Stimulated activated naive B cell treated with anti-CD40 and anti-IgM and Interleukin-4, amounts not matched to agents 10 μg/mL and 1 μg/mL and 100 μg/mL, for 72 hours (primary cell): ENCODE results near the gene AGBL1.

Experiments
- ATAC-seq, 2 donors: fragments of 150-1000 bp; cut with Tn5 transposase; replicated peaks; 2 replicates each; pipeline ENCODE4 v1.10.0; 2021; ENCODE audit warnings: moderate library complexity in 1 of 2
- DNase-seq: peaks from one replicate; pipeline ENCODE4 v3.0.0; 2021
- H3K27ac Mint-ChIP-seq: one replicate; pipeline ENCODE4 v1.8.0; 2022; ENCODE audit warnings: mild to moderate bottlenecking, mixed read lengths
- H3K27me3 Mint-ChIP-seq, 2 donors: one replicate each; pipeline ENCODE4 v1.8.0; 2022; ENCODE audit warnings: mixed read lengths in 2 of 2
- H3K36me3 Mint-ChIP-seq, 2 donors: one replicate each; pipeline ENCODE4 v1.8.0; 2022; ENCODE audit warnings: mixed read lengths in 2 of 2, mild to moderate bottlenecking in 1 of 2
- H3K4me1 Mint-ChIP-seq, 2 donors: one replicate each; pipeline ENCODE4 v1.8.0; 2022; ENCODE audit warnings: mixed read lengths in 2 of 2, mild to moderate bottlenecking in 1 of 2
- H3K4me3 Mint-ChIP-seq, 2 donors: one replicate each; pipeline ENCODE4 v1.8.0; 2022; ENCODE audit warnings: mild to moderate bottlenecking in 2 of 2, mixed read lengths in 2 of 2, moderate library complexity in 1 of 2
- H3K9me3 Mint-ChIP-seq, 2 donors: one replicate each; pipeline ENCODE4 v1.8.0; 2022; ENCODE audit warnings: mixed read lengths in 2 of 2, mild to moderate bottlenecking in 1 of 2

AGBL1 gene

DNA sequence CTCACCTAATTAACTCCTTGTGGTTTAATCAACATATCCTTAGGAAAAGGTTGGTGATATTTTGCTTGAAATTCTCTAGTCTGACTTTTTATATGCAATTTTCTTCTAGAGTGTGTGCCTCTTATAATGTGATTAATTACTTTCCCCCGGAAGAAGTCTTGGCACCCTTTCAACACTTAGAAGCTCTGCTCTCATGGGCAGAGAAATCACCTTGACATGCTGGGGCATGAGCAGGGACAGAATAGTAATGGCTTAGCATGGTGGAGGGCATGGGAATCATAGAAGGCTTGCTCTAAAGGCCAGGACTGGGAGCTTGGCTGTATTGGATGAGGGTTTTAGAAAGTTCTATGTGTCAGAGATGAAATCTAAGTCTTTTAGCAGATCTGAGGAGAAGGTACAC lies 293.5 kb downstream of the AGBL1 start:
- H3K27me3 Mint-ChIP-seq, result no peaks in the 10 kb centered on the region
- H3K9me3 Mint-ChIP-seq, result peaks cover 6 to 12% of the 10 kb centered on the region in 2 donors
- no peak for DNase-seq
- no peaks in the 10 kb centered on the region for H3K4me1 Mint-ChIP-seq
- no peak overlapping the region for H3K27ac Mint-ChIP-seq
- H3K36me3 Mint-ChIP-seq, result no peaks in the 10 kb centered on the region
- ATAC-seq, result no peak
- H3K4me3 Mint-ChIP-seq, result no peak overlapping the region

DNA sequence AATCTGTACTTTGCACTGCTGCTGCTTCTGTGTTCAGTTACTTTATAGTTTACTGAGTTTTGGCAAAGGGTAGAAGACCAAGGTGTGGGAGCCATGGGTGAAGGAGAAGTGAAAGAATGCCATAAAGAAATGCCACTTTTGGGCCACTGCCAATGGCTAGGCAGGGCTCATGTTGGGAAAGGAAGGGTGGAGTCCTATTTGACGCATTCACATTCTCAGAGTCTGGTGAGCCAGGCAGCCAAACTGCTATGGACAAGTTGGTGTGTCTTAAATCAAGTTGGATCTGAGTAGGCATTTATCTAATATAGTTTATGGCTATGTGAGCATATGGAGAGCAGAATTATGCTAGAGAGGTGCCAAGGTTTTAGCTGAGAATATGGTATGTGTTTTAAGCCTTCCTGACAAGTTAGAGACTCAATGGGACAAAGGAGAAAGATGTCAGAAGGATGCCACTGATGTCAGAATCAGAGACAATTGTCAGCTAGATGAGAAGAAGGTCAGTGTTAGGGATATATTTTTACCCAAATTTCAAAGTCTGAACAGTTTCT lies 296.1 kb downstream of the AGBL1 start:
- Mint-ChIP-seq H3K4me1 (no peaks in the 10 kb centered on the region), H3K36me3 (no peaks in the 10 kb centered on the region), H3K9me3 (peaks cover 0 to 11% of the 10 kb centered on the region in 2 donors), H3K4me3 (no peak overlapping the region), H3K27me3 (peaks cover 0 to 6% of the 10 kb centered on the region in 2 donors), H3K27ac (no peak overlapping the region)
- DNase-seq (no peak), ATAC-seq (no peak)

GRCh38 chr15:86377914-86378313 lies 298.2 kb downstream of the AGBL1 start:
- no peak overlapping the region for H3K27ac Mint-ChIP-seq
- no peak overlapping the region for H3K4me3 Mint-ChIP-seq
- peaks cover 0 to 11% of the 10 kb centered on the region in 2 donors for H3K9me3 Mint-ChIP-seq
- no peak for ATAC-seq
- no peaks in the 10 kb centered on the region for H3K36me3 Mint-ChIP-seq
- peaks cover 0 to 6% of the 10 kb centered on the region in 2 donors for H3K27me3 Mint-ChIP-seq
- no peaks in the 10 kb centered on the region for H3K4me1 Mint-ChIP-seq
- no peak for DNase-seq

GRCh38 chr15:86382341-86382740 lies 302.7 kb downstream of the AGBL1 start:
- H3K4me1 Mint-ChIP-seq, result no peaks in the 10 kb centered on the region
- peaks cover 5 to 6% of the 10 kb centered on the region in 2 donors for H3K27me3 Mint-ChIP-seq
- H3K36me3 Mint-ChIP-seq, result no peaks in the 10 kb centered on the region
- no peak overlapping the region for H3K27ac Mint-ChIP-seq
- DNase-seq (no peak), ATAC-seq (no peak)
- no peak overlapping the region for H3K4me3 Mint-ChIP-seq
- peaks cover 0 to 4% of the 10 kb centered on the region in 2 donors for H3K9me3 Mint-ChIP-seq

- H3K4me3 Mint-ChIP-seq, result no peak overlapping the region
- ATAC-seq (no peak), DNase-seq (no peak)
- peaks cover 0 to 4% of the 10 kb centered on the region in 2 donors for H3K9me3 Mint-ChIP-seq
- no peaks in the 10 kb centered on the region for H3K4me1 Mint-ChIP-seq
- no peak overlapping the region for H3K27ac Mint-ChIP-seq
- peaks cover 5 to 6% of the 10 kb centered on the region in 2 donors for H3K27me3 Mint-ChIP-seq
- H3K36me3 Mint-ChIP-seq, result no peaks in the 10 kb centered on the region
These were observed 303.9 kb downstream of the AGBL1 start for GRCh38 chr15:86383611-86384010.

DNA sequence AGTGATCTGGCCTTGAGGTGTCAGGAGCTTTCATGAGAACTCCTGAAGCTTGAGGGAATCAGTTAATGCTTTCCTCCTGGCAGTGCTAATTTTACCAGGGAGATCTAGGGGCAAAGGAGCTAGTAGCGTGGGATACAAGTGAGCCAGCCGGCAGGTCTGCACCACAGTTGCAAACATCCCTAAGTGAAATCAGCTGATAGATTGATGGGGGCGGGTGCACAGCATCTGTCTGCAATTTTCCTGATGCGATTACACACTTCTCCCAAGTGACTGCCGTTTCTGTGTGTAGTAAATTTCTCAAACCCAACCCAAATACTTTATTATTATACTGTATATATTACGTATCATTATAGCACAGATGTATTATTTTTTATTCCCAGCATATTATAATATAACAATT lies 304.5 kb downstream of the AGBL1 start:
- Mint-ChIP-seq H3K4me3 (no peak overlapping the region), H3K27me3 (peaks cover 5 to 6% of the 10 kb centered on the region in 2 donors), H3K36me3 (no peaks in the 10 kb centered on the region), H3K27ac (no peak overlapping the region), H3K4me1 (no peaks in the 10 kb centered on the region), H3K9me3 (peaks cover 0 to 4% of the 10 kb centered on the region in 2 donors)
- ATAC-seq (no peak), DNase-seq (no peak)

DNA sequence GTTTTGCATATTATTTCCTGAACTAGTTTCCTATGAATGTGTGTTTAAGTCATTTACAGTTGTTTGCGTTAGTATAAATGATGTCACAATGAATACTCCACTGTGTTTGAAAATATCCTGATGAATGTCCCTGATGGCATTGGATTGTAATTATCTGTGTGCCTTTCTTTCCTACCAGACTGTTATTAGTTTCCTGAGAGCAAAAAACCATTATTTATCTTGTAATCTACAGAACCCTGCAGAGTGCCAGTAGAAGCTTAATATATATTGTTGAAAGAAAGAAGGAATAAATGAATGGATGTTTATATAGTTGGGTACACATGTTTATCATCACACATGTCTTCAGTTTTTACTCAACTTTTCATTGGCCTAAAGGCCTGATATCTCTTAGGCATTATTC lies 312.6 kb downstream of the AGBL1 start:
- ATAC-seq (no peak), DNase-seq (no peak)
- H3K9me3 Mint-ChIP-seq, result no peaks in the 10 kb centered on the region
- H3K4me3 Mint-ChIP-seq, result no peak overlapping the region
- H3K27ac Mint-ChIP-seq, result no peak overlapping the region
- no peaks in the 10 kb centered on the region for H3K4me1 Mint-ChIP-seq
- no peaks in the 10 kb centered on the region for H3K36me3 Mint-ChIP-seq
- H3K27me3 Mint-ChIP-seq, result peaks cover 0 to under 1% of the 10 kb centered on the region in 2 donors

DNA sequence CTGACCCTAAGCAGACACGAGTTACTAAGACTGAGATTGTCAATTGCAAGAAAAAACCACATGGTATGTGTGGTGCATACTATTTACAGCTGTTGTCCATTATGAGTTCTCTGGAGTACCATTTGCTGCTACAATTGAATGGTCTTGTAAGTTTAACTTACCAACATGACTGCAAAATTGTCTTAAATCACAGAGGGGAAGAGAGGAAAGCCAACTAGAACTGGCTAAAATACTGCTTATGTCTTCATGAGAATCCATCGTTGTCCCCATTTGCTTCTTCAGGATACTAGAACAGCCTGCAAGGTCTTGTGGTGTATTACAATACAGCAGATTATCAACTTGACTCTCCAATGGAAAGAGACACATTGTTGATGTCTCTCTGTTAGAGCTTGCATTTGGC lies 313.2 kb downstream of the AGBL1 start:
- DNase-seq (no peak), ATAC-seq (no peak)
- no peak overlapping the region for H3K27ac Mint-ChIP-seq
- H3K36me3 Mint-ChIP-seq, result no peaks in the 10 kb centered on the region
- no peaks in the 10 kb centered on the region for H3K27me3 Mint-ChIP-seq
- H3K4me3 Mint-ChIP-seq, result no peak overlapping the region
- no peaks in the 10 kb centered on the region for H3K9me3 Mint-ChIP-seq
- H3K4me1 Mint-ChIP-seq, result no peaks in the 10 kb centered on the region

DNA sequence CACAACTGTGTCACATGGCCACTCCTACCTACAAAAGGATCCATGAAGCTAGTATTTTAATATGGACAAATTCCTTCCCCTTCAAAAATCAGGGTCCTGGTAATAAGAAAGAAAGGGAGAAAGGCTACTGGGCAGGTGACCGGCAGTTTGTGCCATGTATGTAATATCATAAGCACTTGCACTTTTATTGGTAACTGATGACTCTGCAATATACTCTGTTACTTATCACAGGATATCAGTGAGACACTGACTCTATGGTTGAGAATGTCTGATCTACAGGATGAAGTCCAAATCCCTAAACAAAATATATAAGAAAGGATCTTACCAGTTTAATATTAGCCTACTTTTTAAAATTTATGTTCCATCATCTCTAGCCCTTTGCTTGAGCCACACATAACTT lies 315.2 kb downstream of the AGBL1 start:
- Mint-ChIP-seq H3K27ac (no peak overlapping the region), H3K27me3 (no peaks in the 10 kb centered on the region), H3K4me1 (no peaks in the 10 kb centered on the region), H3K36me3 (no peaks in the 10 kb centered on the region), H3K9me3 (no peaks in the 10 kb centered on the region), H3K4me3 (no peak overlapping the region)
- no peak for ATAC-seq
- no peak for DNase-seq

- Mint-ChIP-seq H3K9me3 (no peaks in the 10 kb centered on the region), H3K4me1 (no peaks in the 10 kb centered on the region), H3K36me3 (no peaks in the 10 kb centered on the region), H3K4me3 (no peak overlapping the region), H3K27me3 (no peaks in the 10 kb centered on the region), H3K27ac (no peak overlapping the region)
- ATAC-seq, result no peak
- no peak for DNase-seq
These were observed 319.6 kb downstream of the AGBL1 start for GRCh38 chr15:86399041-86399954.

DNA sequence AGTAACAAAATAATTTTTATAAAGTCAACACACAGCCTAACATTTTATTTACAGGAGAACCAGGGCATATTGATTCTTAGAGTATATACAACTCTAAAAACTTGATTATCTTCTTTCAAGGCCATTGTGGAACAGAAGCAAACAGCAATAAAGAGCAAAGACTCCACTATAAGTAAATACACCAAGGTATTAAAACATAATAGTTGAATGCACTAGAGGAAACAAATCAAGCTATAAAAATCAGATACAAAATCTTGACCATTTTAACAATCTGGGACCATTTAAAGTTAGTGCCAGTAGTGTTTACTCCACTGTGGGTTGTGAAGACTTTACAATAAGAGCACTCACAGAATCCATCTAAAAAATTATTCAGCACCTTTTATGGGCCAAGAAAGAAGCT lies 323.6 kb downstream of the AGBL1 start:
- no peaks in the 10 kb centered on the region for H3K4me1 Mint-ChIP-seq
- ATAC-seq, result no peak
- no peaks in the 10 kb centered on the region for H3K9me3 Mint-ChIP-seq
- no peaks in the 10 kb centered on the region for H3K36me3 Mint-ChIP-seq
- H3K4me3 Mint-ChIP-seq, result no peak overlapping the region
- no peaks in the 10 kb centered on the region for H3K27me3 Mint-ChIP-seq
- H3K27ac Mint-ChIP-seq, result no peak overlapping the region
- DNase-seq, result no peak

DNA sequence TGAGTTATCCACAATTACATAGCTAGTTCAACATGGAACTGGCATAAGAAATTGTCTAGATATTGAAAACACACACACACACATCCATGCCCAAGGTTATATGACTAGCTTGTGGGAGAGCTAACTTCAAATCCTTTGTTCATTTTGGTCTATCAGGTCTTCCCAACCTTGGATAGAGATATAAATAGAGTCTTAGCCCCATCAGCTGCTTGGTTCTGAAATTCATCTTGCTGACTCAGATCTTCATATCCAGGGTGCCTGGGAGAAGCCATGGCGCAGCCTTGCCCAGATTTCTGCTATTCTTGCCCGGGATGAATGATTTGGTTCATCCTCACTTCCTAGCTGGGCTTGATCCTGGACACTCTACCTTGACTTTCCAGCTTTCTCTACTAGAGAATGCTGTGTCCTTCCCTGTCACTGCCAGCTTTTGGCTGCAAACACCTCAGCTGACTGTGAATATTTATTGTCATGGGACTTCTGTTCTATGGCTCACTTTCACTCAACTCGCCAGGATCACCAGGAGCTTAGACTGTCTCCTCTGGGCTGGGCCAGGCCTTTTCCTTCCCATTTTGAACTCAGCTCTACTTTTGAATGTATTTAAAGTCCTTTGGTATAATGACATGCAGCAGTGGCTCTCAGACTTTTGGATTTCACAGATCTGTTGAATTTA lies 324.4 kb downstream of the AGBL1 start:
- Mint-ChIP-seq H3K36me3 (no peaks in the 10 kb centered on the region), H3K4me1 (no peaks in the 10 kb centered on the region), H3K27me3 (no peaks in the 10 kb centered on the region), H3K4me3 (no peak overlapping the region), H3K9me3 (no peaks in the 10 kb centered on the region), H3K27ac (no peak overlapping the region)
- ATAC-seq, result no peak
- DNase-seq, result no peak

GRCh38 chr15:86408261-86408660 lies 328.6 kb downstream of the AGBL1 start:
- no peaks in the 10 kb centered on the region for H3K4me1 Mint-ChIP-seq
- no peaks in the 10 kb centered on the region for H3K36me3 Mint-ChIP-seq
- H3K27me3 Mint-ChIP-seq, result no peaks in the 10 kb centered on the region
- ATAC-seq, result no peak
- no peak overlapping the region for H3K27ac Mint-ChIP-seq
- no peaks in the 10 kb centered on the region for H3K9me3 Mint-ChIP-seq
- DNase-seq, result no peak
- H3K4me3 Mint-ChIP-seq, result no peak overlapping the region

GRCh38 chr15:86411916-86412315 lies 332.2 kb downstream of the AGBL1 start:
- Mint-ChIP-seq H3K36me3 (no peaks in the 10 kb centered on the region), H3K27ac (no peak overlapping the region), H3K27me3 (no peaks in the 10 kb centered on the region), H3K4me1 (no peaks in the 10 kb centered on the region), H3K9me3 (no peaks in the 10 kb centered on the region), H3K4me3 (no peak overlapping the region)
- DNase-seq (no peak), ATAC-seq (no peak)

DNA sequence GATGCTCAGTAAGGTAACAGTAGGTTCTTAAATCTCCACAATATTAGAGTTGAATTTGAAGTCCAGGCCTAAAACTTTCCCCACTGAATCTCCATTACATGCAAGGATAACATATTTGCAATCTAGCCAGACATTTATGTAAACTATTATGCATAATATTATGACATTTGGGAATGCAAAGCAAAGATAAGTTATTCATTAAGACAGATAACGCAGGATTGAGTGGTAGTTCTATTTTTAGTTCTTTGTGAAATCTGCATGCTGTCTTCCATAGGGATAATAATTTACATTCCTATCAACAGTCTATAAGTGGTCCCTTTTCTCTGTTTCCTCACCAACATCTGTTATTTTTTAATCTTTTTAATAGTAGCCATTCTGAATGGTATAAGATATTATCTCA lies 333.5 kb downstream of the AGBL1 start:
- no peak overlapping the region for H3K27ac Mint-ChIP-seq
- H3K27me3 Mint-ChIP-seq, result no peaks in the 10 kb centered on the region
- no peaks in the 10 kb centered on the region for H3K36me3 Mint-ChIP-seq
- no peak overlapping the region for H3K4me3 Mint-ChIP-seq
- no peak for DNase-seq
- ATAC-seq, result no peak
- H3K4me1 Mint-ChIP-seq, result no peaks in the 10 kb centered on the region
- no peaks in the 10 kb centered on the region for H3K9me3 Mint-ChIP-seq
